ENCODE measurements around the gene CRTAC1. TPM values are rescaled to one million over a fixed set of nuclear protein-coding genes. Genes with fewer than 3 reads are reported as not detected.

CRTAC1 gene
- total RNA-seq, 1 experiment from 2014 or later, result 0.20 TPM

GRCh38 chr10:98020254-98020653, 10.2 kb downstream of the CRTAC1 start:
- no peak overlapping the region for H3K27ac ChIP-seq (ENCODE audit: low read depth, low read length)
- no peak overlapping the region for H3K9ac ChIP-seq (ENCODE audit: low read length)
- DNase-seq (ENCODE audit: low read depth, low spot score), result no peak
- no peak overlapping the region for H3K4me3 ChIP-seq (replicated peaks in 1 of 2; ENCODE audit: low read depth in 1 of 2, low read length in 2 of 2)
- no peaks in the 10 kb centered on the region for H3K4me1 ChIP-seq (ENCODE audit: control insufficient read depth in 1 of 2, insufficient read depth in 2 of 2, low read length in 2 of 2)
- intact Hi-C loops (cut with micrococcal nuclease), result no loop called here
- no peaks in the 10 kb centered on the region for H3K9me3 ChIP-seq (ENCODE audit: control insufficient read depth in 1 of 2, insufficient read depth in 1 of 2, low read depth in 1 of 2, low read length in 2 of 2)
- no peaks in the 10 kb centered on the region for H3K36me3 ChIP-seq (ENCODE audit: control insufficient read depth in 1 of 2, insufficient read depth in 2 of 2, low read length in 2 of 2)
- ChIA-PET POLR2A (no interaction called here), CTCF (interaction anchor here (1.2 to 2.8 kb wide), 2 partner anchors 21 to 25 kb away, joined by 3 to 10 read pairs; no protein-coding TSS in a partner anchor), RAD21 (ENCODE audit: low non-redundant PET in 1 of 2, low total read pairs in 2 of 2, uncharacterized antibody in 2 of 2, unreplicated experiment in 2 of 2) (no interaction called here)
- no peak overlapping the region for H2AFZ ChIP-seq (ENCODE audit: low read depth, low read length, poor library complexity, severe bottlenecking)
- no peaks in the 10 kb centered on the region for H4K20me1 ChIP-seq (ENCODE audit: insufficient read depth)
- H3K27me3 ChIP-seq (ENCODE audit: insufficient read depth, low read length), result peaks cover 43% of the 10 kb centered on the region
- no peak for ATAC-seq
- H3K4me2 ChIP-seq (ENCODE audit: low read length), result no peak overlapping the region
- no TSS peak for BruUV-seq (replicated peaks)
- H3K79me2 ChIP-seq (ENCODE audit: insufficient read depth, low read length), result no peaks in the 10 kb centered on the region
- TF ChIP-seq MAX (IDR thresholded peaks at IDR 0.05), result no peak
- TF ChIP-seq POLR2A (IDR thresholded peaks at IDR 0.05; ENCODE audit: borderline replicate concordance, extremely low read depth, insufficient read depth, insufficient read length), result no peak
- no peak for TF ChIP-seq SP1 (IDR thresholded peaks at IDR 0.05; ENCODE audit: low read depth)
- H3K9me2 ChIP-seq (ENCODE audit: insufficient read depth), result no peaks in the 10 kb centered on the region

- ChIA-PET RAD21 (ENCODE audit: low non-redundant PET in 1 of 2, low total read pairs in 2 of 2, uncharacterized antibody in 2 of 2, unreplicated experiment in 2 of 2) (no interaction called here), POLR2A (no interaction called here), CTCF (interaction anchor here (1.0 to 2.8 kb wide), 3 partner anchors 8 to 26 kb away, joined by 3 to 10 read pairs (median 5); no protein-coding TSS in a partner anchor)
- intact Hi-C loops (cut with micrococcal nuclease), result no loop called here
- Histone ChIP-seq H3K9ac (ENCODE audit: low read length) (no peak overlapping the region), H3K79me2 (ENCODE audit: insufficient read depth, low read length) (no peaks in the 10 kb centered on the region), H2AFZ (ENCODE audit: low read depth, low read length, poor library complexity, severe bottlenecking) (no peak overlapping the region), H3K4me1 (ENCODE audit: control insufficient read depth in 1 of 2, insufficient read depth in 2 of 2, low read length in 2 of 2) (no peaks in the 10 kb centered on the region), H3K27ac (ENCODE audit: low read depth, low read length) (no peak overlapping the region), H3K27me3 (ENCODE audit: insufficient read depth, low read length) (peaks cover 44% of the 10 kb centered on the region), H3K9me3 (ENCODE audit: control insufficient read depth in 1 of 2, insufficient read depth in 1 of 2, low read depth in 1 of 2, low read length in 2 of 2) (no peaks in the 10 kb centered on the region), H3K9me2 (ENCODE audit: insufficient read depth) (no peaks in the 10 kb centered on the region), H3K4me2 (ENCODE audit: low read length) (no peak overlapping the region), H4K20me1 (ENCODE audit: insufficient read depth) (no peaks in the 10 kb centered on the region), H3K36me3 (ENCODE audit: control insufficient read depth in 1 of 2, insufficient read depth in 2 of 2, low read length in 2 of 2) (no peaks in the 10 kb centered on the region), H3K4me3 (replicated peaks in 1 of 2; ENCODE audit: low read depth in 1 of 2, low read length in 2 of 2) (no peak overlapping the region)
- DNase-seq (ENCODE audit: low read depth, low spot score) (no peak), ATAC-seq (no peak)
- TF ChIP-seq SP1 (IDR thresholded peaks at IDR 0.05; ENCODE audit: low read depth) (no peak), YY1 (IDR thresholded peaks at IDR 0.05; ENCODE audit: extremely low read depth, insufficient replicate concordance, low read depth, low read length) (no peak), POLR2A (IDR thresholded peaks at IDR 0.05; ENCODE audit: borderline replicate concordance, extremely low read depth, insufficient read depth, insufficient read length) (no peak), TCF7L2 (IDR thresholded peaks at IDR 0.05; ENCODE audit: borderline replicate concordance, extremely low read depth, insufficient read depth, insufficient read length) (no peak)
- BruUV-seq (replicated peaks), result no TSS peak
These were observed 10.6 kb downstream of the CRTAC1 start for GRCh38 chr10:98019784-98020183.

Data from HCT116 (cell line).